ENCODE measurements around the gene MUL1. TPM values are rescaled to one million over a fixed set of nuclear protein-coding genes. Genes with fewer than 3 reads are reported as not detected.

Gene MUL1, protein sequence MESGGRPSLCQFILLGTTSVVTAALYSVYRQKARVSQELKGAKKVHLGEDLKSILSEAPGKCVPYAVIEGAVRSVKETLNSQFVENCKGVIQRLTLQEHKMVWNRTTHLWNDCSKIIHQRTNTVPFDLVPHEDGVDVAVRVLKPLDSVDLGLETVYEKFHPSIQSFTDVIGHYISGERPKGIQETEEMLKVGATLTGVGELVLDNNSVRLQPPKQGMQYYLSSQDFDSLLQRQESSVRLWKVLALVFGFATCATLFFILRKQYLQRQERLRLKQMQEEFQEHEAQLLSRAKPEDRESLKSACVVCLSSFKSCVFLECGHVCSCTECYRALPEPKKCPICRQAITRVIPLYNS
- total RNA-seq = 19.1 and 19.4 TPM in 2 replicates

GRCh38 chr1:20507564-20508410, at the start of gene MUL1:
Gene MUL1, minus strand, starts transcription at chr1:20508151. Its CDS starts 127 bp downstream, at chr1:20508024.
- Mint-ChIP-seq H3K4me1 (peaks cover 5% of the 10 kb centered on the region), H3K36me3 (ENCODE audit: low read depth) (peaks cover 9% of the 10 kb centered on the region), H3K27ac (peak within 1 kb of the TSS; percentile 88), H3K27me3 (peaks cover 3% of the 10 kb centered on the region), H3K9me3 (no peaks in the 10 kb centered on the region), H3K4me3 (peak within 1 kb of the TSS; percentile 87)
- intact Hi-C loops (cut with micrococcal nuclease) = loop anchor here (5.0 kb wide), 1 partner anchor 125 kb away; the partner anchor contains the start of gene PINK1
- DNase-seq = peak; percentile 99

DNA sequence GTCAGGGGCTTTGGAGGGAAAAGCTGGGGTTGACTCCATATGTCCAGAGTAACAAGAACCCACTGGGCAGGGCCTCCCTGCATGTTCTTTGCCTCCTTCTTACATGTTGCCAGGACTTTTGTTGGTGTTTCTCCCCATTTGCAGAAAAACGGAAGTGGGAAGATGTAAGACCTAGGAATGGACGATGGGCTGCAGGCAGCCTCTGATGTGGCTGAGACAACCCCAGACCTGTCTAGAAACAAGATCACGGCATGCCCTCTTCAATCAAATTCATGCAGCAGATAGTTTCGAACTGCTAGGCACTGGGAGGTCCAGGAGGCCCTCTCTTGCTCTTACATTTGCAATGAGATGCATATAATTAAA, 47.8 kb upstream of the MUL1 start:
- Mint-ChIP-seq H3K4me1 (peaks cover 1% of the 10 kb centered on the region), H3K9me3 (no peaks in the 10 kb centered on the region), H3K27me3 (peaks cover 31% of the 10 kb centered on the region), H3K36me3 (ENCODE audit: low read depth) (no peaks in the 10 kb centered on the region), H3K27ac (no peak overlapping the region), H3K4me3 (no peak overlapping the region)
- DNase-seq = no peak
- intact Hi-C loops (cut with micrococcal nuclease) = no loop called here

GRCh38 chr1:20555025-20555757, 47.2 kb upstream of the MUL1 start:
- intact Hi-C loops (cut with micrococcal nuclease) = no loop called here
- Mint-ChIP-seq H3K36me3 (ENCODE audit: low read depth) (no peaks in the 10 kb centered on the region), H3K9me3 (no peaks in the 10 kb centered on the region), H3K4me1 (peaks cover 1% of the 10 kb centered on the region), H3K27me3 (peaks cover 31% of the 10 kb centered on the region), H3K4me3 (no peak overlapping the region), H3K27ac (no peak overlapping the region)
- DNase-seq = no peak

DNA sequence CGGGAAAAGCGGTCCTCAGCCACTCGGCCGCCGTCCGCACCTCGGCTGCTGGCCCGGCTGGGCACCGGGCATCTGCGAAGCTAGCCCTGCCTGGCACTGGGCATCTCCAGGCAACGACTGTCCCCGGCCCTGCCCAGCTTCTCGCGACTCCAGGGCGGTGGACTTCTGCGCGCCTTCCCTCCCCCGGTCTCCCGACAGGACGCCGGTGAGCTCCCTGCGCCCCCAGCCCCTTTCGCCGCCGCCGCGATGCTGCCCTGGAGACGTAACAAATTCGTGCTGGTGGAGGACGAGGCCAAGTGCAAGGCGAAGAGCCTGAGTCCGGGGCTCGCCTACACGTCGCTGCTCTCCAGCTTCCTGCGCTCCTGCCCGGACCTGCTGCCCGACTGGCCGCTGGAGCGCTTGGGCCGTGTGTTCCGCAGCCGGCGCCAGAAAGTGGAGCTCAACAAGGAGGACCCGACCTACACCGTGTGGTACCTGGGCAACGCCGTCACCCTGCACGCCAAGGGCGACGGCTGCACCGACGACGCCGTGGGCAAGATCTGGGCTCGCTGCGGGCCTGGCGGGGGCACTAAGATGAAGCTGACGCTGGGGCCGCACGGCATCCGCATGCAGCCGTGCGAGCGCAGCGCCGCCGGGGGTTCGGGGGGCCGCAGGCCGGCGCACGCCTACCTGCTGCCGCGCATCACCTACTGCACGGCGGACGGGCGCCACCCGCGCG, 44.9 kb upstream of the MUL1 start:
- Mint-ChIP-seq H3K27me3 (peaks cover 35% of the 10 kb centered on the region), H3K27ac (no peak overlapping the region), H3K36me3 (ENCODE audit: low read depth) (no peaks in the 10 kb centered on the region), H3K4me3 (no peak overlapping the region), H3K4me1 (peaks cover 1% of the 10 kb centered on the region), H3K9me3 (no peaks in the 10 kb centered on the region)
- DNase-seq = no peak
- intact Hi-C loops (cut with micrococcal nuclease) = no loop called here

DNA sequence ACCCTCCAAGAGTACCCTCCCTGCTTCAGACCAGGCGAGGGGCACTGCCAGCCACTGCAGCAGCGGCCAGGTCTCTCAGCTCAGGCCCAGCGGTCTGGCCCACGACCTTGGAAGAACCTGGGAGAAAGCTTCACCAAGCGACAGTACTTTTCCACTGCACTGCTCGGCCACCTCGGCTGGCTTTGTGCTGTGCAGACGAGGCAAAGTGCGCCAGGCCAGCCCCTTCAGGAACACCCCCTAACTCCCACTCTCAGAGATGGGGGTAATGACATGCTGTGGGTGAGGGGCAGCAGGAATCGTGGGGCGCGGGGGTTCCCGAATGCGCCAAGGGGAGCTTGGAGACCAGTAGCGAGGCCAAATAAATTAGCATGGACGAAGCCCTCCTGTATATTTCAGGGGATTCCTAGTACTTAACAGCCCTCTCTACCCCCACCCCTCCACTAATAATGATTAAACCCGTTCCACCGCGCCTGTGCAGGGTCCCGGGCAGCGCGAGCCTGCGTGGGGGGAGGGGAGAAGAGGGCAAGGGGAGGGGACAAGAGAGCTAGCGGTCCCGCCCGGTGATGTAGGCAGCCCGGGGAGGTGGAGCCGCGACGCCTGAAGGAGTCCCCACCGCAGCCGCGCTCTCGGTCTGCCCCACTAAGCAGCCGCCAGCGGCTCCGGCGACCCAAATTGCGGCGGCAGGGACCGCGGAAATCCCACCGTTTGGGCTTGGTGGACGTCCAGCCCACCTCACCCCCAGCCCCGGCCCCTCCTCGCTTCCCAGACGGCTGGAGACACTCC, 44.2 kb upstream of the MUL1 start, which contains the start of gene FAM43B:
FAM43B (plus strand) TSS at position 629 of the 783 bp plus-strand sequence. CDS start 401 bp downstream, outside the sequence.
- Mint-ChIP-seq H3K27ac (no peak within 1 kb of the TSS), H3K27me3 (peaks cover 35% of the 10 kb centered on the region), H3K4me3 (no peak within 1 kb of the TSS), H3K9me3 (no peaks in the 10 kb centered on the region), H3K4me1 (peaks cover 1% of the 10 kb centered on the region), H3K36me3 (ENCODE audit: low read depth) (no peaks in the 10 kb centered on the region)
- intact Hi-C loops (cut with micrococcal nuclease) = no loop called here
- DNase-seq = no peak

- DNase-seq = no peak
- Mint-ChIP-seq H3K27me3 (peaks cover 42% of the 10 kb centered on the region), H3K4me3 (no peak overlapping the region), H3K4me1 (peaks cover 1% of the 10 kb centered on the region), H3K36me3 (ENCODE audit: low read depth) (no peaks in the 10 kb centered on the region), H3K27ac (no peak overlapping the region), H3K9me3 (no peaks in the 10 kb centered on the region)
- intact Hi-C loops (cut with micrococcal nuclease) = no loop called here
These were observed 43.2 kb upstream of the MUL1 start for GRCh38 chr1:20551161-20551560.

- Mint-ChIP-seq H3K4me3 (no peak overlapping the region), H3K36me3 (ENCODE audit: low read depth) (no peaks in the 10 kb centered on the region), H3K27me3 (peaks cover 38% of the 10 kb centered on the region), H3K4me1 (no peaks in the 10 kb centered on the region), H3K9me3 (no peaks in the 10 kb centered on the region), H3K27ac (no peak overlapping the region)
- DNase-seq = no peak
- intact Hi-C loops (cut with micrococcal nuclease) = no loop called here
These were observed 38.7 kb upstream of the MUL1 start for GRCh38 chr1:20546637-20547036.

GRCh38 chr1:20540281-20540680, 32.3 kb upstream of the MUL1 start:
- no peak overlapping the region for H3K4me3 Mint-ChIP-seq
- H3K4me1 Mint-ChIP-seq = no peaks in the 10 kb centered on the region
- H3K27me3 Mint-ChIP-seq = peaks cover 31% of the 10 kb centered on the region
- no peaks in the 10 kb centered on the region for H3K9me3 Mint-ChIP-seq
- intact Hi-C loops (cut with micrococcal nuclease) = no loop called here
- DNase-seq = no peak
- H3K36me3 Mint-ChIP-seq (ENCODE audit: low read depth) = no peaks in the 10 kb centered on the region
- no peak overlapping the region for H3K27ac Mint-ChIP-seq

DNA sequence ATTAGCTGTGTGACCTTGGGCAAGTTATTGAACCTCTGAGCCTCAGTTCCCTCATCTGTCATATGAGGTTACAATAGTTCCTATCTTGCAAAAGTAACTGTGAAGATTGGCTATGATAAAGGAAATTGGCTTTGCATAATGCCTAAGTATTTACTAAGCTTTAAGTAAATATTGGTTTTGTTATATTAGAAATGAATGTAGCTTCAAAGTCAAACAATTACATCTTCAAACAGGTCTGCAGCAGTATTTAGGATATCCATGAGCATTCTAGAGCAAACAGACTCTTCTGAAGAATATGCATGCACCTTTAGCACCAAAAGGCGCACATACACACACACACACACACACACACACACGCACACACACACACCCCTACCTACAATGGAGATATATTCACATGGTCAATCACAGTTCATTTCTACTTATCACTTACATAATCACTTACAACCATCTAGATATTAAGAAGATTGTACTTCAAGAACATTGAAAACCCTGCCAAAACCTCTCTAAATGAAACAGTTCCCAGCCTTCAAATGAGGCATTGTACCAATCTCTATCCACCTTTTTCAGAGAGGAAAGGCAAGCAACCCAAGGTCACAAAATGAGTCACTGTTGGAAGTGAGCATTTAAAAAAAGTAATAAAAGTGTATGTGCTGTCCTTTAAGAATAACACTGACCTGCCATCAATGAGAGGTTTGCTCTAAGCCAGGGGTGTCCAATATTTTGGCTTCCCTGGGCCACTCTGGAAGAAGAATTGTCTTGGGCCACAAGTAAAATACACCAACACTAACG, 31.0 kb upstream of the MUL1 start:
- Mint-ChIP-seq H3K4me1 (no peaks in the 10 kb centered on the region), H3K4me3 (no peak overlapping the region), H3K36me3 (ENCODE audit: low read depth) (no peaks in the 10 kb centered on the region), H3K27ac (no peak overlapping the region), H3K9me3 (no peaks in the 10 kb centered on the region), H3K27me3 (peaks cover 34% of the 10 kb centered on the region)
- intact Hi-C loops (cut with micrococcal nuclease) = no loop called here
- DNase-seq = no peak

DNA sequence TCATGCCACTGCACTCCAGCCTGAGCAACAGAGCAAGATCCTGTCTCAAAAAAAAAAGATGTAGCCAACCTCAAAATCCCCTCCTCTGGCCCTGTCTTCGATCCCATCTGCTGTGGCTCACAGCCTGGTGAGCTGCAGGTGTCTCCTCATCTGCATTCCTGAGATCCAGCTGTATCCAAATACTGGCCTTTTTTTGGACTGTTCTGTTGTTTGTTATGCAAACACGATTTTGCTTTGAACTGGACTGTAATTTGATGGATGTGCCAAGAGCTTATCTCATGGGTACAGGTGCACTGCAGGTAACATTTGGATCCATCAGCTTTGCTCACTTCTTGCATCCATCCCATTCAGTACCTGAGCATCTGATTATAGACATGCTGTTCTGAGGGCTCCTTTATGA, 30.3 kb upstream of the MUL1 start:
- H3K4me1 Mint-ChIP-seq = no peaks in the 10 kb centered on the region
- H3K36me3 Mint-ChIP-seq (ENCODE audit: low read depth) = no peaks in the 10 kb centered on the region
- intact Hi-C loops (cut with micrococcal nuclease) = no loop called here
- no peak for DNase-seq
- H3K4me3 Mint-ChIP-seq = no peak overlapping the region
- H3K27ac Mint-ChIP-seq = no peak overlapping the region
- H3K27me3 Mint-ChIP-seq = peaks cover 34% of the 10 kb centered on the region
- H3K9me3 Mint-ChIP-seq = no peaks in the 10 kb centered on the region

DNA sequence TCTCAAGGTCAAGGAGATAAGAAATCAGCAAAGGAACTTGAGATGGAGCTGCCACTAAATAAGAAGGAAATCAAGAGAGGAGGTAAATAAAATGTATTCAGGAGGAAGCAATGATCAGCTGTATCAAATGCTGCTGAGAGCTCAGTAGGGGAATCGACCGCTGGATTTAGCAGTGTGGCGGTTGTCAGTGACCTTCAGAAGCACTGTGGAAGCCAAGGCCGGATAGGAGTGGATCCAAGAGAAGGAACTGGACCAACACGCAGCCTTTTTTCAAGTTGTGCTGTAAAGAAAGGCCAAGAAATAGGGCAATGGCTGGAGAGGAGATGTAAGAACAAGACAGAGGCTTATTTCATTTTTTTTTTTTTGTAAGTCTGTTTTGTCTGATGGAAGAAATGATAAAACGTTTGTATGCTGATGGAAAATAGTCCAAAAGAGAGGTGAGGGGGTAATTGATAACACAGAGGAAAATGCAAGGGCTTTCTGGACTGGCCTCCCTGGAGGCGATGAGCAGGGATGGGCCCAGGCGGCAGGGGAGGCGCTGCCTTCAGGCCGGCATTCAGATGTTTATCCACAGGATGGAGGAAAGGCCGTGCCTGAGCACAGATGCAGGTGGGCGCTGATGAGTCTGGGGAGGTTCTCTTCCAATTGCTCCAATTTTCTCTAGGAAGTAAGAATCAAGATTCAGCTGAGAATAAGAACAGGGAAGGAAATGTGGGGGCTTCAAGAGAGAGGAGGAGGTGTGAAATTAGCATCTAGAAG, 26.9 kb upstream of the MUL1 start:
- Mint-ChIP-seq H3K27ac (no peak overlapping the region), H3K4me1 (no peaks in the 10 kb centered on the region), H3K4me3 (no peak overlapping the region), H3K27me3 (peaks cover 39% of the 10 kb centered on the region), H3K36me3 (ENCODE audit: low read depth) (no peaks in the 10 kb centered on the region), H3K9me3 (no peaks in the 10 kb centered on the region)
- intact Hi-C loops (cut with micrococcal nuclease) = no loop called here
- no peak for DNase-seq

GRCh38 chr1:20533635-20534034, 25.7 kb upstream of the MUL1 start:
- DNase-seq = no peak
- H3K27me3 Mint-ChIP-seq = peaks cover 38% of the 10 kb centered on the region
- H3K9me3 Mint-ChIP-seq = no peaks in the 10 kb centered on the region
- no peaks in the 10 kb centered on the region for H3K36me3 Mint-ChIP-seq (ENCODE audit: low read depth)
- intact Hi-C loops (cut with micrococcal nuclease) = no loop called here
- H3K27ac Mint-ChIP-seq = no peak overlapping the region
- no peak overlapping the region for H3K4me3 Mint-ChIP-seq
- H3K4me1 Mint-ChIP-seq = no peaks in the 10 kb centered on the region
